ENCODE measurements around the gene NNAT.
"Not testable (repeated sequence)": the region's sequence is repeated elsewhere in the genome, so short reads cannot be mapped to it uniquely, and the experiment has no call there.

NNAT gene

DNA sequence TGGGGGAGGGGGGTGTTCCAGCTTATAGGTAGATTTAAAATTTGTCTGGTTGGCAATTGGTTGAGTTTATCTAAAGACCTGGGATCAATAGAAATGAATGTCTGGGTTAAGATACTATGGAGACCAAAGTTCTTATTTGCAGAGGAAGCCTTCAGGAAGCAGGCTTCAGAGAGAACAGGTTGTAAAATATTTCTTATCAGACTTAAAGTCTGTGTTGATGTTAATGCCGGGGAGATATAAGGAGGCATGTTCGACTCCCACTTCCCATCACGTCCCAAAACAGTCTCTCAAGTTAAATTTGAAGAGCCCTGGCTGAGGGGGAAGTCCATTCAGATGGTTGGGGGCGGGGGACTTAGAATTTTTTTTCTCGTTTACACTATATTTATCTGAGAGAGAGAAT, 19.0 kb downstream of the NNAT start:
- DNase-seq (ENCODE audit: low spot score), result no peak

DNA sequence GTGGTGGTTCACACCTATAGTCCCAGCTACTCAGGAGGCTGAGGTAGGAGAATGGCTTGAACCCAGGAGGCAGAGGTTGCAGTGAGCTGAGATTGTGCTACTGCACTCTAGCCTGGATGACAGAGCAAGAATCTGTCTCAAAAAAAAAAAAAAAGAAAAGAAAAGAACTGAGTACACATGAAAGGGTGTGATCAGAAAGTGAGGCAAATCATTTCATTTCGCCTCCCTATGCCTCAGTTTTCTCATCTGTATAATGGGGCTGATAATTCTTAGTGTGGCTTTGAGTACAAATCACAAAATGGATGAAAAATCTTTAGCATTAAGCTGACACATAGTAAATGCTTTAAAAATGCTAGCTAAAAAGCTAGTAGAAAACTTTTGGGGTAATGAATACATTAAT, 19.8 kb downstream of the NNAT start:
- DNase-seq (ENCODE audit: low spot score), result not testable (repeated sequence)

DNA sequence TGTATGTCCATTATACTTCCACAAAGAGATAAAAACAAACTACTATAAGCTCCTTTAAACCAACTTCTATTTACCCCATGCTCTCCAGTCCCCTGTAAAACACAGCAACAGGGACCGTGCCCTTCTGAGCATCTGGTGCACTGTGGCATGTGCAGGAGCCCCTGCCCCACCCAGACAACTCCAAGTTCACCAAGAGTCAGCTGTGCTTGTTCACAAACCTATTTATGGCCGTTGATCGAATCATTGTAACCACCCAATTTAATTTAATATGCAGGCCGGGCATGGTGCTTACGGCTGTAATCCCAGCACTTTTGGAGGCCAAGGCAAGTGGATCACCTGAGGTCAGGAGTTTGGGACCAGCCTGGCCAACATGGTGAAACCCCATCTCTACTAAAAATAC, 20.3 kb downstream of the NNAT start:
- DNase-seq (ENCODE audit: low spot score), result no peak

DNA sequence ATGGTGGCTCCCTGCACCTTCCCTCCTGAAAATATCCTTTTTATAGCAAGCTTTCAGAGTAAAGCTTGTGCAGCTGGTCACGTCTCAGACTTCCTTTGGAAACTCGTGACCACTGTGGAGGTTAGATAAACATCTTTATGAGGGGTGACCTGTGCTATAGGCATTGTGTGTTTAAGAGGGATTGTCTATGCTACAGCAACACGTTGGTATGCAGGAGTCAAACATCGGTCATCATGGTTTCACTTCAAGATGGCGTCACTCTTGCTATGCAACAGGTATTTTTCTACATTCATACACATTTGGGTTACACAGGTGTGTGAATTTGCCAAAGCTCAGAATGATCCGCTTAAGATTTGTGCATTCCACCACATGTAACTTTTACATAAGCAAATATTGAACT, 21.2 kb downstream of the NNAT start:
- DNase-seq (ENCODE audit: low spot score), result no peak

DNA sequence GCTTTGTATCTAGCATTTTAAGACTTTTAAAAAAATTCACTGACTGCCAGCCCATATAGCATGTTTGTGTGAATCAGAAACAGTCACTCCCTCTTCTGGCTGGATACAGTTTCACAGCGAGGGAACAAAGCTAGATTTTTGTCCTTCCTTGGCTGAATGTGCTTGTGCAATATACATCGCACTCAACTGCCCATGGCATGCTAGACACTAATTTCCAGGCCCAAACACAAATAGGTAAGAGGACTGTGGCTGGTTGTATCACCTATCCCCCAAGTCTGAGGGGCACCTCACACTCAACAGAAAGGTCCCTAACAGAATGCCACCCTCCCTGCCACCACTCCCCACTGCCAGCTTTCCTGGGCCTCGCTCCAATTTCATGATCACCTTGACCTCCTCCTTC, 22.8 kb downstream of the NNAT start:
- peak; percentile 74 for DNase-seq (ENCODE audit: low spot score)

DNA sequence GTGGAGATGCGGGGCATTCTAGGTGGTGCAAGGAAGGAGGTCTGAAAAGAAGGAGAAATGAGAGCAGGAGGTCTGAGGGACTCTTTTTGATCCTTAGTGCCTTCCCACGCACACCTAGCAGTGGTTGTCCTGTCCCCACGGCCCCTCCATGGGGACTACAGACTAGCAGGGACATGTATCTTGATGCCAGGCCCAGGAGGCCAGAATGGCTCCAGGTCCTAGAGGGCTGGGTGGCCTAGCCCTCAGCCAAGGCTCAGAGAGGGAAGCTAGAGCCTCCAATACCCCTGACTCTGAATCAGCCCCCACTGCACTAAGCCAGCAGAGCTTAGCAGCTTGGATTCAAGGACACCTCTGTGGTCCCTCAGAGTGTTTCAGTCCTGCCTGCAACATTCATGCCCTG, 23.3 kb downstream of the NNAT start:
- DNase-seq (ENCODE audit: low spot score), result no peak

DNA sequence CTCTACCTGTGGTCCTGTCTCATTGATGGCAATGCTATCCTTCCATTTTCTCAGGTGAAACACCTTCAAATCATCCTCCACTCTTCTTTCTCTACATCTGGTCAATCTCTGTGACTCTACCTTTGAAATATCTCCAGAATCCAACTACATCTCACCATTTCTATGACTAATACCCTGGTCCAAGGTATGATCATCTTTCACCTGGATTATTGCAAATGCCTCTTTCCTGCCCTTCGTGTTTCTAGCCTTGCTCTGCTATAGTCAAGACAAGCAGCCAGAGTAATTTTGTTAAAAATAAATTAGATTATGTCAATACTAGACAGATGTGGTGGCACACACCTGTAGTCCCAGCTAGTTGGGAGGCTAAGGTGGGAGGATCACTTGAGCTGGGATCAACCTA, 24.5 kb downstream of the NNAT start:
- DNase-seq (ENCODE audit: low spot score), result no peak

DNA sequence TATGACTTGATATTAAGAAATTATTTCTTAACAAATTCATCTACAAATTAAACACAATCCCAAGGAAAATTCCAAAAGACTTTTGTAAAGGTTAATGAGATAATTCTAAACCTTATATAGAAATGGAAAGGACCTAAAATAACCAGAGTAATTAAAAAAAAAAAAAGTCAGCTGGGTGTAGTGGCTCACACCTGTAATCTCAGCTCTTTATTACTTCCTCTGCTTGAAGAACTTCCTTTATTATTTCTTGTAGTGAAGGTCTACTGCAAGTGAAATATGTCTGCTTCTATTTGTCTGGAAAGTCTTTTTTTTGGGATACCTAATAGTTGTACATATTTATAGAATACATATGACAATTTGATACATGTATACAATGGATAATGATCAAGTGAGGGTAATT, 26.9 kb downstream of the NNAT start:
- DNase-seq (ENCODE audit: low spot score), result no peak

DNA sequence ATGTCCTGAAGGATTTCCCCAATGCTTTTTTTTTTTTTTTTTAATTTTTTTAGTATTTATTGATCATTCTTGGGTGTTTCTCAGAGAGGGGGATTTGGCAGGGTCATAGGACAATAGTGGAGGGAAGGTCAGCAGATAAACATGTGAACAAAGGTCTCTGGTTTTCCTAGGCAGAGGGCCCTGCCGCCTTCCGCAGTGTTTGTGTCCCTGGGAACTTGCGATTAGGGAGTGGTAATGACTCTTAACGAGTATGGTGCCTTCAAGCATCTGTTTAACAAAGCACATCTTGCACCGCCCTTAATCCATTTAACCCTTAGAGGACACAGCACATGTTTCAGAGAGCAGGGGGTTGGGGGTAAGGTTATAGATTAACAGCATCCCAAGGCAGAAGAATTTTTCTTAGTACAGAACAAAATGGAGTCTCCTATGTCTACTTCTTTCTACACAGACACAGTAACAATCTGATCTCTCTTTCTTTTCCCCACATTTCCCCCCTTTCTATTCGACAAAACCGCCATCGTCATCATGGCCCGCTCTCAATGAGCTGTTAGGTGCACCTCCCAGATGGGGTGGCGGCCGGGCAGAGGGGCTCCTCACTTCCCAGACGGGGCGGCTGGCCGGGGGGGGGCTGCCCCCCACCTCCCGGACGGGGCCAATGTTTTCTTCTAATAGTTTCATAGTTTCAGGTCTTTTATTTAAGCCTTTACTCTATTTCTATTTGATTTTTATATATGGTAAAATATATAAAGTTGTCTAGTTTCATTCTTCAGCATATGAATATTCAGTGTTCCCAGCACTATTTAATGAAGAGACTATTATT, 29.3 kb downstream of the NNAT start:
- DNase-seq (ENCODE audit: low spot score), result not testable (repeated sequence)

DNA sequence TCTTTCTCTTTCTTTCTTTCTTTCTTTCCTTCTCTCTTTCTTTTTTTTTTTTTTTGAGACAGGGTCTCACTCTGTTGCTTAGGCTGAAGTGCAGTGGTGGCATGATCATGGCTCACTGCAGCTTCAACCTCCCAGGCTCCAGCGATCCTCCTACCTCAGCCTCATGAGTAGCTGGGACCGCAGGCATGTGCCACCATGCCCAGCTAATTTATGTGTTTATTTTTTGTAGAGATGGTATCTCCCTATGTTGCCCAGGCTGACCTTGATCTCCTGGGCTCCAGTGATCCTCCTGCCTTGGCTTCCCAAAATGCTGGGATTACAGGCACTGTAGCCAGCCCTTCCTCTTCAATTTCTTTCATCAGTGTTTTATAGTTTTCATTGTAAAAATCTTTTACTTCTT, 30.6 kb downstream of the NNAT start:
- DNase-seq (ENCODE audit: low spot score), result not testable (repeated sequence)

DNA sequence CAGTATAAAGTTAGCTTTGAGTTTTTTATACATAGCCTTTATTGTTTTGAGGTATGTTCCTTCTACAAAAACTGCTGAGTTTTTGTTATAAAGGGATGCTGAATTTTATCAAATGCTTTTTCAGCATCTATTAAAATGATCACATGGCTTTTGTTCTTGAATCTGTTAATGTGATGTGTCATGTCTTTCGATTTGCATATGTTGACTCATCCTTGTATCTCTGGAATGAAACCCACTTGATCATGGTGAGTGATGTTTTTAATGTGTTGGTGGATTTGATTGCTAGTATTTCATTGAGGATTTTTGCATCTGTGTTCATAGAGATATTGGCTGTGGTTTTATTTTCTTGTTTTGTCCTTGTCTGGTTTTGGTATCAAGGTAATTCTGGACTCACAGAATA, 31.4 kb downstream of the NNAT start:
- DNase-seq (ENCODE audit: low spot score), result no peak

DNA sequence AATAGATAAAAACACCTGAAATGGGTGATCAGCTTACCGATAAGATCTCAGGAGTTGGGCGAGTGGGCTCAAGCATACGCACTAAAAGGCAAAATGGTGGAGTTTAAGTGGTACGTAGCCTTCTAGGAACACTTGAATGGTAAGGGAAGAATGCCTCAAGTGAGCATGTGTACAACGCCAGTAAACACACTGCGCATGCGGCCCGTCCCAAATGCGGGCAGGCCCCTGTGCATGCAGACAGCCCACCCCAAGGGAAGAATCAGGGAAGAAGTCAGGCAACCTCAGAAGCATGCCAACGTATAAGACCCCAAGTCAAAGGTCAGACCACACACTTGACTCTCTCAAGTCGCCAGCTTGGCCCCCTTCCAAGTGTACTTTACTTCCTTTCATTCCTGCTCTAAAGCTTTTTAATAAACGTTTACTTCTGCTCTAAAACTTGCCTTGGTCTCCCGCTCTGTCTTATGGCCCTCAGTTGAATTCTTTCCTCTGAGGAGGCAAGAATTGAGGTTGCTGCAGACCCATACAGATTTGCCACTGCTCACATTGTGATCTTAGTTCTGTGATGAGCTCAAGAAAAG, 33.8 kb downstream of the NNAT start:
- DNase-seq (ENCODE audit: low spot score), result not testable (repeated sequence)

DNA sequence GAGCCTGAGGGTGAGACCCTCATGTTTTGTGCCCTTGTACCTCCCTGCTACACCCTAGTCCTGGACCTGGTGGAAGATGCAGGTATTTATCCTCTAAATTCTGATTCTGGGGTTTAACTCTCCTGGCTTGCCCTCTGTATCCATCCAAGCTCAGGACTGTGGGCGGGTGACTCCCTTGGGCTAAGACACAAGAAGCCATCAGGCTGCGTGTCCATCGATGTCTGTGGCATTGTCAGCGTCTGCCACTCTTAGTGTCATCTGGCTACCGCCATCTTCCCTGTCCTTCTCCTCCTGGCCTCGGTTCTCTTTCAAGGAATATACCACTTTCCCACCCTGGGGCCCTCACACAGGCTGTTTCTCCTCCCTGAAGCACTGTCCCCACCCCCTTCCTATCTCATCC, 35.5 kb downstream of the NNAT start:
- DNase-seq (ENCODE audit: low spot score), result no peak

DNA sequence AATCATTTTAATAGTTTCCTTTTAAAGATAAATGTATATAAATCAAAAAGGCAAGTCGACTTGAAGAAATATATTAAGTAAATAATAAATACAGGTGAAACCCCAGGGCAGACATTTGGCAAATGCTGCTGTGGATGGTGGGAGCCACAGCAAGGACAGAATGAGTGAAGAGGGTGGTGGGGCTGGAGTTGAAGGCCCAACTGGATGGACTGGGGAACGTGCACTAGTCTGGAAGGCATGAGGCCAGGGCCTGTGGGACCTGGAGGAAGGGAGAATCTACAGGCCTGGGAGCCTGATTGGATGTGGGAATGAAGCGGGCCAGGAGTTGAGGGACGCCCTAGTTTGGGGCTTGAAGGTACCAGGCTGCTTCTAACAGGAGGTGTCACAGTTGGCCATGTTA, 37.3 kb downstream of the NNAT start:
- DNase-seq (ENCODE audit: low spot score), result no peak

DNA sequence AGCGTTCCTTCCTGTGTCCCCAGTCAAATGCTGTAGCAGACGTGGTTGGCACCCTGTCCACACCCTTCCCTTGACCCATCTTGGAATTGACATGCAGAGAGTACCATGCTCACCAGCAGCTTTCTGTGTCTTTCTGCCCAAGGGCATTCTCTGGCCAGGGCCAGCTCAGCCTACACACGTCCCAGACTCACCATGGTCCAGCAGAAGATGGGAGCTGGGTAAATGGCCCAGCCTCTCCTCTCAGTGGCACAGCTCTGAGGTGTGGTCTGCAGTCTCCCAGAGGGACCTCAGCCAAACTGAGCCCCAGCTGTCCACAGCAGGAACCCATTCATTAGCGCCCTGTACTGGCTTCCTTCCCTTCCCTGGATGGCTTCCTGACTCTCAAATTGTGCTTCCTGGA, 37.7 kb downstream of the NNAT start:
- no peak for DNase-seq (ENCODE audit: low spot score)

DNA sequence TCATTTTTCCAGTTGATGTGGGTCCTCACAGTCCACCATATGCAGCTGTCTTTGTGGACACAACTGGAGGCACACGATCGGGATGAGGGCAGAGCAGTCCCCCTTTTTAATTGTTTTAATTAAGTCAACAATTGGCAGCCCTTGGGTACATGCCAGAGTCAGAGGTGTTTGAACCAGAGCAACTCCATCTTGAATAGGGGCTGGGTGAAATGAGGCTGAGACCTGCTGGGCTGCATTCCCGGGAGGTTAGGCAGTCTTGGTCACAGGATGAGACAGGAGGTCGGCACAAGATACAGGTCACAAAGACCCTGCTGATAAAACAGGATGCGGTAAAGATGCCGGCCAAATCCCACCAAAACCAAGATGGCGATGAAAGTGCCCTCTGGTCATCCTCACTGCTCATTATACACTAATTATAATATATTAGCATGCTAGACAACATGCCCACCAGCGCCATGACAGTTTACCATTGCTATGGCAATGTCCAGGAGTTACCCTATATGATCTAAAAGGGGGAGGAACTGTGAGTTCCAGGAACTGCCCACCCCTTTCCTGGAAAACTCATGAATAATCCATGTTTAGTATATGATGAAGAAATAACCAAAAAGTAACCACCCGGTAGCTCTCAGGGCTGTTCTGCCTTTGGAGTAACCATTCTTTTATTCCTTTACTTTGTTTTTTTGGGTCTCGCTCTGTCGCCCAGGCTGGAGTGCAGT, 38.4 kb downstream of the NNAT start:
- no peak for DNase-seq (ENCODE audit: low spot score)

DNA sequence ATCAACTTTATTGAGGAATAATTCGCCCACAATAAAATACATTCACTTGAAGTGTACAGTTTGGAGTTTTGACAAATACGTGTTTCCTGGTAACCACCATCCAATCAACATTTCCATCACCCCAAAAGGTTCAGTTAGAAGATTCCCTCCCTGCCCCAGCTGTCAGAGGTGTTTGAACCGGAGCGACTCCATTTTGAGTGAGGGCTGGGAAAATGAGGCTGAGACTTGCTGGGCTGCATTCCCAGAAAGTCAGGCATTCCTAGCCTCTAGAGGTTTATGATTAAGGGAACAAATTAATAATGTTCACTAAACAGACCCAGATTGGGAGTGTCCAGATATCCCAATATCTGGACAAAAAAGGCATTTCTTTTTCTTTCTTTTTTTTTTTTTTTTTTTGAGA, 39.6 kb downstream of the NNAT start:
- DNase-seq (ENCODE audit: low spot score), result no peak

DNA sequence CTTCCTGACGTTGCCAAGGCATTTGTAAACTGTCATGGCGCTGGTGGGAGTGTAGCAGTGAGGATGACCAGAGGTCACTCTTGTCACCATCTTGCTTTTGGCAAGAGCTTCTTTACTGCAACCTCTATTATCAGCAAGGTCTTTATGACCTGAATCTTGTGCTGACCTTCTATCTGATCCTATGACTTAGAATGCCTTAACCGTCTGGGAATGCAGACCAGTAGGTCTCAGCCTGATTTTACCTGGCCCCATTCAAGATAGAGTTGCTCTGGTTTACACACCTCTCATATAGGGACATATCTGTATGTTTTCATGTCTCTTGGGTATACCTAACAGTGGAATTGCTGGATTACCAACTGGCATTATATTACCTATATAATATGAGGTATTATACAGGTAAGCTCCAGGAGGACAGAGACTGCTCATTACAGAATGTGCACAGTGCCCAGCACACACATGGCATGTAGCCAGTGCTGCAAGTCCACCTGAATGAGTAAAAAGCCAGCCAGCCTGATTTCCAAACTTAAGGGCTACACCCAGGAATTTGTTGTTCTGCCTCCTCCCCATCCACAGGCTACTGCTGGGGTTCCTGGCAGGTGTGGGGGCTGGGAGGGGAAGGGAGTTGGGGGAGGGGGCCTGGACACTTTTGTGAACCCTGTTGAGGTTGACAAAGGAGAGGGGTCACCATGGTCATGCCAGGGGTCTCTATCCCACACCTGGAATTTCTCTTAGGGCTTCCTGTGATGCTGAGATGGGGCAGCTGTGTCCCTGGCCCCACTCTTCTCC, 41.8 kb downstream of the NNAT start:
- DNase-seq (ENCODE audit: low spot score), result no peak

DNA sequence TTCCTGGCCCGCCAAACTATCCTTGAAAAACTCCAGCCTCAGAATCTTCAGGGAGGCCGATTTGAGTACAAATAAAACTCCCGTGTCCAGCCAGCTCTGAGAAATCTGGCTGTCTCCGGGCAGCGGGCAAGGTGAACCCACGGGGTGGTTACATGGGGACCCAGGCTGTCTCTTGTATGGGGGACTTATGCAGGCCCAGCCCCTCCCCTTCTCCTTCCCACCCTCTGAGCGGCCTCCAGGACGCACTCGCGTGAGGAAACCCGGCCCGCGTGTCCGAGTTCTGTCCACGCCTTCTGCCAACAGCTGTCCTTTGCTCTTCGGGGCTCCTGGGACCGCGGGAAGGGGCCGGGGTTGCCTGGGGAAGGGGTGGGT, 43.0 kb downstream of the NNAT start:
- DNase-seq (ENCODE audit: low spot score), result no peak

DNA sequence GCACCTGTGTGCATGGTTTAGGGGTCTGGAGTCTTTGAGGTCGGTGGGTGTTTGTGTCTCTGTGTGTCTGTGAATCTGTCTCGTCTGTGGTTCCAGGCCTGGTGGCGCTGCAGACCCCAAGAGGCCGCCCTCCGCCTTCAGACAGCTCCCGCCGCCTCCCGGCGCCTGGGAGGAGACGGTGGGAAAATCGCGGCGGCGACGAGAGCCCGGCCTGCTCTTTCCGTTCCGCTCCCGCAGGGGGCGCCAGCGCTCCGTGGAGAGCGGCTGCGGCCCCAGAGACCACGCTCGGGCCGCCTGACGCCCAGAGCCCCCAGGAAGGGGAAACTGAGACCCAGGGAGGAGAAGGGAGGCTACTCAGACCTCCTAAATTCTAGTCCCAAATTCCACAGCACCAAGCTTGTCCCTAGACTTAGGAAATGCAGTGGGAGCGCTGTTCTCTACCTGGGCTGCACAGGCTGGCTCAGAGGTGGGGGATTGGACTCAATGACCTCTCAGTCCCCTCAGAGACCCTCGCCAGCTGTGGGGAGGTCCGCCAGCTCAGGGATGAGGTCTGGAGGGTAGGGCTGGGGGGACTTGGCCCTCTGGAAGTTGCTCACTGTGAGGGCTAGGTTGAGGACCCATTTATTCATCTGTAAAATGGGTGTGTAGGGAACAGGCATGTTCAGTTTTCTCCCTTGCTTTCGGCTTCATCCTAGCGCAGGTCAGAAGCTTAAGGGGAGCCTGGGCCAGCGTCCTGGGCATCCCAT, 43.5 kb downstream of the NNAT start:
- DNase-seq (ENCODE audit: low spot score), result peak; percentile 91

DNA sequence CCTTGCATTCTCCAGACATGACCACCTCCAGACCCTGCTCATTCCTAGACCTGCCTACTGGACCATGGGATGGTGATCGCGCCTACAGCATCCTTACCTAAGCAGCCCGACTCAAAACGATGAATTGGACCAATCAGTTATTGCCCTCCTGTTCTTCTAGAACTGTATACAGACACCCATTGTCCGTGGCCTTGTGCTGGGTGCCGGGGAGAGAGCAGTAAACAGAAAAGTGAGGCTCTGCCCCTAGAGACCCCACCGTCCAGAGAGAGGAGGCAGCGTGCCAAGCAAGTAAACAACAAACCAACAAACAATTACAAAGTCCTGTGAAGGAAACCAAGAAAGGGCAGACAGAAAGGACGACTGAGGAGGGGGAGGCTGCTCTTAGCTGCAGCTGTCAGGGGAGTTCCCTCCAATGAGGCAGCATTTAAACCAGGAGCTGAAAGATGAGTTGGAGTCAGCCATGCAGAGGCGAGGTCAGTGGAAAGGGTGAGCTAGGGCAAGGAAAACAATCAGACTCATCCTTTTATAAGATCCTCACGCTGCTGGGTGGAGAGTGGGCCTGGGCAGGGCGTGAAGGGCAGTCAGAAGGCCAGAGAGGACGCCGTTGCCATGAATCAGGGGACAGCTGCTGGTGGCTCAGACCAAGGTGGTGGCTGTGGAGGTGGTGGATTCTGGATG, 44.2 kb downstream of the NNAT start:
- no peak for DNase-seq (ENCODE audit: low spot score)
